ENCODE results near the gene CGREF1.
"Not testable (repeated sequence)": the region's sequence is repeated elsewhere in the genome, so short reads cannot be mapped to it uniquely, and the experiment has no call there.

Gene CGREF1

DNA sequence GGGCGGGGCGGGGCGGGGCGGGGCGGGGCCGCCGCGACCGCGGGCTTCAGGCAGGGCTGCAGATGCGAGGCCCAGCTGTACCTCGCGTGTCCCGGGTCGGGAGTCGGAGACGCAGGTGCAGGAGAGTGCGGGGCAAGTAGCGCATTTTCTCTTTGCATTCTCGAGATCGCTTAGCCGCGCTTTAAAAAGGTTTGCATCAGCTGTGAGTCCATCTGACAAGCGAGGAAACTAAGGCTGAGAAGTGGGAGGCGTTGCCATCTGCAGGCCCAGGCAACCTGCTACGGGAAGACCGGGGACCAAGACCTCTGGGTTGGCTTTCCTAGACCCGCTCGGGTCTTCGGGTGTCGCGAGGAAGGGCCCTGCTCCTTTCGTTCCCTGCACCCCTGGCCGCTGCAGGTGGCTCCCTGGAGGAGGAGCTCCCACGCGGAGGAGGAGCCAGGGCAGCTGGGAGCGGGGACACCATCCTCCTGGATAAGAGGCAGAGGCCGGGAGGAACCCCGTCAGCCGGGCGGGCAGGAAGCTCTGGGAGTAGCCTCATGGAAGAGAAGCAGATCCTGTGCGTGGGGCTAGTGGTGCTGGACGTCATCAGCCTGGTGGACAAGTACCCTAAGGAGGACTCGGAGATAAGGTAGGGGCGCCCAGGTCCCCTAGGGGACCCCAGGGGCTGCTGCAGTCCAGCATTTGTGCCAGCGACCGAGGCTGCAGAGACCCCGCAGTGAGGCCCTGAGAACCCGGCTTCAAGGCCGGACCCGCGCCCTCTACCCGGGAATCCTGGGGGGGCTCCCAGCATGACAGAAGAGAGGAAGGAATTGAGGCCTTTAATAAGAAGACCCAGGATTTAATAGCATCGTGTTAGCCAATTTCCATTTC lies 32.0 kb downstream of the CGREF1 start, which contains the start of gene KHK:
KHK (plus strand) TSS at position 49 of the 870 bp plus-strand sequence; CDS start at position 537, 488 bp downstream.
- DNase-seq = no peak

DNA sequence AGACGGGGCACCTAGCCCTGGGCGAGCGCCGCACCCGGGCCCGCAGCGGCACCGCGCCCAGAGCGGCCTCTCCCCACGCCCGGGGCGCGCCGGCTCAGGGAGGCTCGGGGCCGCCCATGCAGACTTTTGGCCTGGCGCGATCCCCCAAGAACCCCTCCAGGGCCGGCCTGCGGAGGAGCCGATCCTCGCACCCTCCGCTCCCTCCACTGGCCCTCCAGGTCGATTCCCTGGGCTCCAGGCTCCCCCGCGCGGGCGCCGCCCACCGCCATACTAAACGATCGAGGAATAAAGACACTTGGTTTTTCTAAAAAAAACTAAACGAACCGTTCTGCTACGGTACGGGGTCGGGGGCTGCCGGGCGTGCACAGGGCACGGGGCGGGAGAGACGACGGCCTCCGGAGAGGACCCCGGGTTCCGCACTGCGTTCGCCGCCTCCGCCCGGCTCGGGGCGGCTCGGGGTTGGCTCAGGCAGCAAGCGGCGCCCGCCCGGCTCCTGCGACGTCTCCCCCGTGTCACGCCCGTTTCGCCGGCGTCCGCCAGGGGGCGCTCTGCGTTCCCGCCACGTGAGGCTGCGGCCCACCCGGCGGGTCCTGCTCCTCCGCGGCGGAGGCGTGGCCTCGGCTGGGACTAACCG lies 32.7 kb downstream of the CGREF1 start:
- peak; percentile 98 for DNase-seq

DNA sequence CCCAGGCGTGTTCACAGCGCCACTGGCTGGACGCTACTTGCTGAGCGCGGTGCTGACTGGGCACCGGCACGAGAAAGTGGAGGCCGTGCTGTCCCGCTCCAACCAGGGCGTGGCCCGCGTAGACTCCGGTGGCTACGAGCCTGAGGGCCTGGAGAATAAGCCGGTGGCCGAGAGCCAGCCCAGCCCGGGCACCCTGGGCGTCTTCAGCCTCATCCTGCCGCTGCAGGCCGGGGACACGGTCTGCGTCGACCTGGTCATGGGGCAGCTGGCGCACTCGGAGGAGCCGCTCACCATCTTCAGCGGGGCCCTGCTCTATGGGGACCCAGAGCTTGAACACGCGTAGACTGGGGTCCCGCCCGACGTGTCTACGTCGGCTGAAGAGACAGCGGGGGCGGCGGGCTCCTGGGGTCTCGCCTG lies 33.2 kb downstream of the CGREF1 start:
- peak; percentile 29 for DNase-seq

DNA sequence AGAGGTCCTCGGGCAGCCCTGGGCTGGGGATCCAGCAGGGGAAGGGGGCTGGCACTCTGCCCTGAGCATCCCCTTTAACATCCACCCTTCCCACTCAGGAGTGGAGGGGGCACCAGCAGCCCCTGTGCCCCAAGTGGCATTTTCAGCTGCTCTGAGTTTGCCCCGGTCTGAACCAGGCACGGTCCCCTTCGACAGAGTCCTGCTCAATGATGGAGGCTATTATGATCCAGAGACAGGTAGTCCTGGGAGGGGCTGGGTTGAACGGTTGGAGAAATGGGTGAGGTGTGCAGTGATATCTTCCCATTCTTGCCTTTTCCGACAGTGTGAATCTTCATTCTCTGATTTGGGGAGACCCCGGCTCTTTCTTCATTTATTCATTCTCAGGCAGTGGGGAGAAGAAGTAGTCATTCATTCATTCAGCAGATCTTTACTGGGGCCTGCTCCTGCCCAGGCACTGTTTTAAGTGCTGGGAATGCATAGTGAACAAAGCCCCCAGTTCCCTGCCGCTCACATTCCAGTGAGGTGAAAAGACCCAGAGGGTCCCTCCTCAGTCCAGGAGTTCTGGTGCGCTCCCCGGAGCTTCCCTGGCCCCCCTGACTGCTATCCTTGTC lies 33.8 kb downstream of the CGREF1 start:
- no peak for DNase-seq

DNA sequence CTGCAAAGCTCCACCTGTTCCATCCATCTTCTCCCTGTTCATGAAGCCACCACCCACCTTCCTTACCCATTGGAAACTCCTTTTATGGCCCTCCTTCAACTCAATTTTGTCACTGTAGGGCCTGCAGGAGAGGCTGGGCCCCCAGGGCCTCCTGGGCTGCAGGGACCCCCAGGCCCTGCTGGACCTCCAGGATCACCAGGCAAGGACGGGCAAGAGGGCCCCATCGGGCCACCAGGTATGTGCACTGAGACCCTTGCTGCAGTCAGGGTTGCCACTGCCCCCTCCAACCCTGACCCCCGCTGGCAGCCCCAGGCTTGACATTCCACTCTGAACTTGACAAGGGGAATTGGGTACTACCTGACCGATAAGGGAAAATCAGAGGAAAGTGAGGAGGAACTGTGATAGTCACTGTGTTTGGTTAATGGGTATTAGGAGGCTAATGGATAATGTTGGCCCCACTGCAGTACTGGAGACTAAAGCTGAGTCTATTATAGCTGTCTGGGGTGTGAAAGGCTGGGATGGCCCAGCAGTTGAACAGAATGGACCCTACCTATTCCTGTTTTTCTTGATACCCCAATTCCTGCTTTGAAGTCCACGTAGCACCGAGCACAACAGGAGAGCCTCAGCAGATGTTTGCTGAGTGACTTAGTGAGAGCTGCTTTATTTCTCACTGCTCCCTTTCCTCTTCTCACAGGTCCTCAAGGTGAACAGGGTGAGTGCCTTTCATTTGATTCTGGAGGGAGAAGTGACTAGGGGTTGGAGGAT lies 34.4 kb downstream of the CGREF1 start:
- DNase-seq = no peak

DNA sequence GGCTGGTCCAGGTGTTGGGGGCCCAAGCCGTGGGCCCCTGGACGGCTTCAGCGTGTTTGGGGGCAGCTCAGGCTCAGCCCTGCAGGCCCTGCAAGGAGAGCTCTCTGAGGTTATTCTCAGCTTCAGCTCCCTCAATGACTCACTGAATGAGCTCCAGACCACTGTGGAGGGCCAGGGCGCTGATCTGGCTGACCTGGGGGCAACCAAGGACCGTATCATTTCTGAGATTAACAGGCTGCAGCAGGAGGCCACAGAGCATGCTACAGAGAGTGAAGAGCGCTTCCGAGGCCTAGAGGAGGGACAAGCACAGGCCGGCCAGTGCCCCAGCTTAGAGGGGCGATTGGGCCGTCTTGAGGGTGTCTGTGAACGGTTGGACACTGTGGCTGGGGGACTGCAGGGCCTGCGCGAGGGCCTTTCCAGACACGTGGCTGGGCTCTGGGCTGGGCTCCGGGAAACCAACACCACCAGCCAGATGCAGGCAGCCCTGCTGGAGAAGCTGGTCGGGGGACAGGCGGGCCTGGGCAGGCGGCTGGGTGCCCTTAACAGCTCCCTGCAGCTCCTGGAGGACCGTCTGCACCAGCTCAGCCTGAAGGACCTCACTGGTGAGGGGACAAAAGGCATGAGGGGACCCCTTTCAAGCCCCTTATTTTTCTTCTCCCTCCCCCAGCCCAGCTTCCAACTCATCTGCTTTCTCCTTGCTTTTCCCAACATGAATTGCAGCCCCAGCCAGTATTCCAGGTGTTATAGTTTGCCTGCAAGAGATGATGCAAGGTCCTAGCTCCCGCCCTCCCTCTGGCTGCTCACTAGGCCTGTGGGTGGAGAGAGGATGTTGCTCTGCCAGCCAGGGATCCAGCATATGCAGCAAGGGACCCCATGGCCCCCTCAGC lies 35.3 kb downstream of the CGREF1 start:
- DNase-seq = no peak

DNA sequence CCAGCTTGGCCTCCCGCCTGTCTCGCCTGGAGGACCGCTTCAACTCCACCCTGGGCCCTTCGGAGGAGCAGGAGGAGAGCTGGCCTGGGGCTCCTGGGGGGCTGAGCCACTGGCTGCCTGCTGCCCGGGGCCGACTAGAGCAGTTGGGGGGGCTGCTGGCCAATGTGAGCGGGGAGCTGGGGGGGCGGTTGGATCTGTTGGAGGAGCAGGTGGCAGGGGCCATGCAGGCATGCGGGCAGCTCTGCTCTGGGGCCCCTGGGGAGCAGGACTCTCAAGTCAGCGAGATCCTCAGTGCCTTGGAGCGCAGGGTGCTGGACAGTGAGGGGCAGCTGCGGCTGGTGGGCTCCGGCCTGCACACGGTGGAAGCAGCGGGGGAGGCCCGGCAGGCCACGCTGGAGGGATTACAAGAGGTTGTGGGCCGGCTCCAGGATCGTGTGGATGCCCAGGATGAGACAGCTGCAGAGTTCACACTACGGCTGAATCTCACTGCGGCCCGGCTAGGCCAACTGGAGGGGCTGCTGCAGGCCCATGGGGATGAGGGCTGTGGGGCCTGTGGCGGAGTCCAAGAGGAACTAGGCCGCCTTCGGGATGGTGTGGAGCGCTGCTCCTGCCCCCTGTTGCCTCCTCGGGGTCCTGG lies 36.0 kb downstream of the CGREF1 start:
- DNase-seq = no peak

DNA sequence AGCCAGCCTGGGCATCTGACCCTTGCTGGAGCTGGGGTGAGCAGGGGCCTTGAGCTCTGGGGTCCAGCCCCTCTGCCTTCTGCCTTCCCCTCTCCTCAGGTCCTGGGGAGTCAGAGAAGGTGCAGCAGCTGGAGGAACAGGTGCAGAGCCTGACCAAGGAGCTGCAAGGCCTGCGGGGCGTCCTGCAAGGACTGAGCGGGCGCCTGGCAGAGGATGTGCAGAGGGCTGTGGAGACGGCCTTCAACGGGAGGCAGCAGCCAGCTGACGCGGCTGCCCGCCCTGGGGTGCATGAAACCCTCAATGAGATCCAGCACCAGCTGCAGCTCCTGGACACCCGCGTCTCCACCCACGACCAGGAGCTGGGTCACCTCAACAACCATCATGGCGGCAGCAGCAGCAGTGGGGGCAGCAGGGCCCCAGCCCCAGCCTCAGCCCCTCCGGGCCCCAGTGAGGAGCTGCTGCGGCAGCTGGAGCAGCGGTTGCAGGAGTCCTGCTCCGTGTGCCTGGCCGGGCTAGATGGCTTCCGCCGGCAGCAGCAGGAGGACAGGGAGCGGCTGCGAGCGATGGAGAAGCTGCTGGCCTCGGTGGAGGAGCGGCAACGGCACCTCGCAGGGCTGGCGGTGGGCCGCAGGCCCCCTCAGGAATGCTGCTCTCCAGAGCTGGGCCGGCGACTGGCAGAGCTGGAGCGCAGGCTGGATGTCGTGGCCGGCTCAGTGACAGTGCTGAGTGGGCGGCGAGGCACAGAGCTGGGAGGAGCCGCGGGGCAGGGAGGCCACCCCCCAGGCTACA lies 36.8 kb downstream of the CGREF1 start:
- DNase-seq = no peak

DNA sequence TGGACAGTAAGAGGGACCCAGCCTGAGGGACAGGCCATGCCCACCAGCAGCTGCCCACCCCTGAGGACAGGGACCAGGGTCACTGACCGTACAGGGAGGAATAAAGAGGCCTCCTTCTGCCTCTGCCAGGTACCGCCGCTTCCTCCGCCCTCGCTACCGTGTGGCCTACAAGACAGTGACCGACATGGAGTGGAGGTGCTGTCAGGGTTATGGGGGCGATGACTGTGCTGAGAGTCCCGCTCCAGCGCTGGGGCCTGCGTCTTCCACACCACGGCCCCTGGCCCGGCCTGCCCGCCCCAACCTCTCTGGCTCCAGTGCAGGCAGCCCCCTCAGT lies 38.4 kb downstream of the CGREF1 start:
- no peak for DNase-seq

DNA sequence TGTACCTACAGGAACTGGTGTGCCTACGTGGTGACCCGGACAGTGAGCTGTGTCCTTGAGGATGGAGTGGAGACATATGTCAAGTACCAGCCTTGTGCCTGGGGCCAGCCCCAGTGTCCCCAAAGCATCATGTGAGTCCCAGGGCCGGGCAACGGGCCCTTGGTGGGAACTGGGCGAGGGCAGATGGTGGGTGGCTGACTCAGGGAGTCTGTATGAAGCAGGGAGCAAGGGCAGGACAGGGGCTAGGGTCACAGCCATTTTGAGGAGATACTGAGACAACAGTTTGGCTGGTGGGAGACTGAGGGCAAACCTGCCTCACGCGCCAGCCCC lies 38.8 kb downstream of the CGREF1 start:
- no peak for DNase-seq

DNA sequence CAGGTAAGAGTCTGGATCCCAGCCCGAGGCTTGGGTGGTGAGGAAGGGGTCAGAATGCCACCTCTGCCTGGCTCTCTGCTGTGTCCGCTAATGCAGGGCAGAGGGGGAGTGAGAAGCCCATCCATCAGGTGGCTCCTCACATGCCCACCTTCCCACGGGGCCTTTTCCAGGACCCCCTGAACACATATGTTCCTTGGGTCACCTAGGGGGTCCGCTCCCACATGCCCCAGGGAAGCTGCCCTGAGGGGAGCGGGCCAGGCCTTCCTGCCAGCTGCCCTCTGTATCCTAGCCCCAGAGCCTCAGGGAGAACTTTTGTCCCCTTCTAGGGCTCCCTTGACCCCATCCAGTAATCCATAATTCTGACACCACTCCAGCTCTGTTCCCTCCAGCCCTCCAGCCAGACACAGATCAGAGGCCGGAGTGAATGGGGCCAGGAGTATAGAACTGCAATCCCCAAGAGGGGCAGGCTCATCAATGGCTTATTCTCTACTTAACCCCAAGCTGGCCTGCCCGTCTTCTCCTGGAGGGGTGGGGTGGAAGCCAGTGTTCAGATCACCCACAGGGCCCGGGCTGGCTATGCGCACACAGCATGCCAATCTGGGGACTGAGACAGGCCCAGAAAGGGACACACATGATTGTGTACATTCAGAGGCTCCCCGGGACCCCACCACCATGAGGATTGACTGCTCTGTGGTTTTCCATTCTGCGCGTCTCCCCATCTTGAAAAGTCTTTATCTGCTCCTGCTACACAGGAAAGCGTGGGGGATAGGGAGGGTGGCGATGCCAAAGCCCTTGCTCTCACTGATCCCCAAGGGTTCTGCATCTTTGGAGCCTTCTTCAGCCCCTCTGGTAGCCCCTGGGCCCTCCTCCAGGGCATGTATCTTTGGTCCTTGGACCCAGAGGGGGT lies 39.4 kb downstream of the CGREF1 start:
- DNase-seq = no peak

DNA sequence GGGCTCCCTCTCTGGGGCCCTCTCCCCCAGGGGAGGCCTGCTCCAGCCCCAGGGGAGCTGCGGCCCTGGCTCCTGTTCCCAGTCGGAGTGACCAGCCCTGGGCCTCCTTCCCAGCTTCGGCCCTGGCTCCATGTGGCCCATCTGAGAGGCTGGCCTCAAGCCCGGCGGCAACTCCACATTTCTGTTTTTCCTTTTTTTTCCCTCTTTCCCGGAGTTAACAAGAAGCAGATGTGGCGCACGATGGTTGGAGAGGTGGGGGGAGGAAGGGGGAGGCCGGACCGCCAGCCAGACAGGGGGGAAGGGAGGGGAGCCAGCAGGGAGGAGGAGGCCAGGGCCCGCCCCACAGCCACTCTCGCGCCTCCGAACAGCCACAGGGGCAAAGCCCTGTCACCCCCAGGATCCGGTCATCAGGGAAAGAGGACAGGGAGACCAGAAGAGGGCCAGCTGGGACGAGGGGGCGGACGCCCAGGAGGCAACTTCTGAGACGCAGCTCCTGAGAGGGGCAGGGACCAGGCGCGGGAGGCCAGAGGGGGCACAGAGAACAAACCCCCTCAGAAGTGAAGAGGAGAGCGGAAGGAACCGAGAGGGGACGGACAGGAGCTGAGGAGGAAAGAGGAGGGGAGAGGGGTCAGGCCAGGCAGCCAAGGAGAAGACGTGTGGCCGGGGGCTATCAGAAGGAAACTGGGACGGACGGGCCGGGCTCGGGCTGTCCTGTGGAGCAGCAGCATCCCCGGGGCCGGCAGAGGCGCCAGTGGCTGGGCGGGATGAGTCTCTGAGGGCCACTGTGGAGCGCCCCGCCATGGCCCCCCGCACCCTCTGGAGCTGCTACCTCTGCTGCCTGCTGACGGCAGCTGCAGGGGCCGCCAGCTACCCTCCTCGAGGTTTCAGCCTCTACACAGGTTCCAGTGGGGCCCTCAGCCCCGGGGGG lies 40.4 kb downstream of the CGREF1 start, which contains the start of gene EMILIN1:
EMILIN1 (plus strand) TSS at position 349 of the 928 bp plus-strand sequence; CDS start at position 800, 451 bp downstream.
- DNase-seq = no peak

DNA sequence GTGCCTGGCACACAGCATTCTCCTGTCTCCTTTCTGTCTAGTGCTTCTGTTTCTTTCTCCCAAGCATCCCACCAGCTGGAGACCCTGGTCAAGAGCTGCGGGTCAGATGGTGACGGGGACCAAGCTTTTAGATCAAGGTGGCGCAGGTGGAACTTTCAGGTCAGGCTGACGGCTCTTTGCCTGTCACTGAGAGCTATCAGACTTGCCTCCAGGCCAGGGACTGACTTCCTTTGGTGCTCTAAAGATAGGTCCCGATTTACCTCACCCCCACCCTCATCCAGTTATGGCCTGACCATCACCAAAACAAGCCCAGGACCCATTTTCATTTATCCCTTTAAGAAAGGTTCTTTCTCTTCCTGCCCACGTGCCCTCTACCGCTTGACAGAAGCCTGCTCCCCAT lies 41.7 kb downstream of the CGREF1 start:
- DNase-seq = no peak

DNA sequence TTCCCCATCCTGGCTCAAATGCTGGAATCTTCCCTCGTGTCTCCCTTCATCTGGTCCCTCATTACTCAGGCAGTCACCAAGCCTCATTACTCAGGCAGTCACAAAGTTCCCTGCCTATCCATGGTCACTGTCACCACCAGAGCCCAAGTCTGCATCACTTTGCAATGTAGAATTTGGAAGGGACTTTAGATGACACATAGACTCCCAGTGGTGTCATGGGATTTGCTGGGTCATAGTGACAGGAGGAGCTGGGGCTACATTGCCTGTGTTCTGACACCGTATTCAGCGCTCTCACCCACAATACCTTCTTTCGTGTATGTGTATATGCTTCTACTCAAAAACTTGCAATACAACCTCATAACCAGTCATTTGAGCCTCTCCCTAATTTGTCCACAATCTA lies 42.6 kb downstream of the CGREF1 start:
- no peak for DNase-seq

DNA sequence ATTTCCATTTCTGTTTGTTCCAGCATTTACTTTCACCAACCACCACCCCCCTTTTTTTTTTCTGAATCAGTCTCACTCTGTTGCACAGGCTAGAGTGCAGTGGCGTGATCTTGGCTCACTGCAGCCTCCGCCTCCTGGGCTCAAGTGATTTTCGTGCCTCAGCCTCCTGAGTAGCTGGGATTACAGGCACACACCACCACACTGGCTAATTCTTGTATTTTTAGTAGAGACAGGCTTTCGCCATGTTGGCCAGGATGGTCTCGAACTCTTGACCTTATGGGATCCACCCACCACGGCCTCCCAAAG lies 43.4 kb downstream of the CGREF1 start:
- not testable (repeated sequence) for DNase-seq

DNA sequence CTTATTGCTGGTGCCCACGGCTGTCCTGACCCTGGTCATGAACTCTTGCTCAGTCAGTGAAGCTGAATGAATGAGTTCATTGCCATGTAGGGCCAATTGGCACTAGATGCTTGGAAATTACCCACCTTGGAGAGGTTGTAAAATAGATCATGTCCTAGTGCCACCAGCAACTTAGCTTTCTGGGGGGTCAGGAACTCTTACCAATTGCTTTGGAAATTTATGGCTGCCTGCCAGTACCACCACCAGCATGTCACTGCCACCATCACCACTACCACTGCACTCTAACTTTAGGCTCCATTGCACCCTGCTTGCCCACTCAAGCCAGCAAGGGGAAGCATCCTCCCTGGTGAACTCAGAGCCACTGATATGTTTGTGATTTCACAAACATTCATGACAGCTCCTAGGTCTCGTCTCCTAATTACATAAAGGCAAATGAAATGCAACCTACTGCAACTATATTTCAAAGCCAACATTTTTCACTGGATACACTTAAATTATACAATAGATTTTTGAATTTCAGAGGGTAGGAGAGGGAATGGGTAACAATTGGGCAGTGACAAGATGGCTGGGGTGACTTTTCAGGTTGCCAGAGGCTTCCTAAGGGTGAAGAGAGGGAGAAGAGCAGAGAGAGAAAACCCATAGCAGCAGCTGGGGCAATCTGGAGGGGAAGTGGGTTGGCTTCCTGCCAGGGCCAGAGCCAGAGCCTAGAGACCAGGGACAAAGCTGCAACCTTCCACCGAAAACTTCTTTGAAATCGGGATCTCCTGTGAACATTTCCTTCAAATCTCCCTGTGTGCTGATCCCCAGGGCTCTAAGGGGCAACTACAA lies 44.0 kb downstream of the CGREF1 start:
- peak; percentile 59 for DNase-seq

DNA sequence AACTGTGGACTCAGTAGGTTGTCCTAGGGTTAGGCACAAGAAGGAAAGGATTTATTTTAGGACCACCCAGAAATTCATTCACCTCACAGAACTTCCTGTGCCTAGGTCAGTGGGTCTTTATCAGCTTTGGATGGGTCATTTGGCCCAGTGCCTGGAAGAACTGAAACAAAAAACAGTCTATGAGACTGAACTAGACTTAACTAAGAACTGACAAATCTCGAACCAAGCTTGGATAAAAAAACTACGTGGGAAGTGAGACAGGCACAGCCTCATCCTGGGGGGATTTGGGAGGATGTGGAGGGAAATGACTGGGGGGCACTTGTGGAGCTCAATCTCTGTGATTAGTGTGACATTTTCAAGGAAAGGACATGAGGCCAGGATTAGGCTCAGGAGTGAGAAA lies 45.1 kb downstream of the CGREF1 start:
- no peak for DNase-seq

DNA sequence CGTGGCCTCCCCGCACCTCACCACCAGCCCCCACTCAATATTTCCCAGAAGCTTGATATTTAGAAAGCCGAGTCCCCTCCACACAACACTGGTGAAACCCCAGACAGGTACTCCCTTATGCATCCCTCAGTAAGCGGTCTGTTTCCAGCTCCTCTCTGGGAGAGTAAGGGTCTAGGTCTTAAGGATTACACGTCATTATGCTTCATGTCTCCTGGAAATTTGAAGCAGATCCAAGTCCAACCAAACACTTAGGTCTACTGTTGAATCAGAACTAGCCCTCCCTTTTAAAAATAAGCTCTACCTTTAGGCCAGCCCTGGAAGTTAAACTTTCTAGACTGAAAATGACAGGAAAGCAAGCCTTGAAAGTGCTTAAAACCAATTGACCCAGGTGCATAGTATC lies 46.0 kb downstream of the CGREF1 start:
- DNase-seq = no peak
